B cell (primary cell): ENCODE data around the gene CCDC13.

Experiments
- CTCF ChIP-seq: fragments of 200-600 bp; IDR thresholded peaks from one replicate; pipeline ENCODE4 v1.8.0; 2022; ENCODE audit warnings: antibody characterized with exemption, mild to moderate bottlenecking
- EZH2 ChIP-seq: IDR thresholded peaks from 2 replicates; pipeline ENCODE4 v1.6.1; 2012; ENCODE audit warnings: borderline replicate concordance, low read depth, mild to moderate bottlenecking, moderate library complexity, low read length; ENCODE audit not compliant: insufficient read depth, poor library complexity, severe bottlenecking

GRCh38 chr3:42732196-42732828 is 40.7 kb downstream of the CCDC13 start:
- no peak for TF ChIP-seq CTCF
- TF ChIP-seq EZH2, result no peak
